Measurements from ENCODE around the gene SPTB. TPM values are rescaled to one million over a fixed set of nuclear protein-coding genes. Genes with fewer than 3 reads are reported as not detected.

Gene SPTB
- total RNA-seq, 1 donor from 2014 or later = not detected

DNA sequence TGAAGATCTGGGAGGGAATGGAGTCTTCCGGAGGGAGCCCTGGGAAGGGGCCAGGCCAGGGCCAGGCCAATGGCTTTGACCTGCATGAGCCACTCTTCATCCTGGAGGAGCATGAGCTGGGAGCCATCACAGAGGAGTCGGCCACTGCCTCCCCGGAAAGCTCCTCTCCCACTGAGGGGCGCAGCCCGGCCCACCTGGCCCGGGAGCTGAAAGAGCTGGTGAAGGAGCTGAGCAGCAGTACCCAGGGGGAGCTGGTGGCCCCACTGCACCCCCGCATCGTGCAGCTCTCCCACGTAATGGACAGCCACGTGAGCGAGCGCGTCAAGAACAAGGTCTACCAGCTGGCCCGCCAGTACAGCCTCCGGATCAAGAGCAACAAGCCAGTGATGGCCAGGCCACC is 137.7 kb downstream of the SPTB start:
- Histone ChIP-seq H3K27me3 (ENCODE audit: control insufficient read depth, insufficient read depth, low read length) (no peaks in the 10 kb centered on the region), H3K4me3 (ENCODE audit: low read depth, low read length) (no peak overlapping the region), H3K36me3 (ENCODE audit: control insufficient read depth, insufficient read depth, low read length) (peaks cover 61% of the 10 kb centered on the region)
- DNase-seq (ENCODE audit: low read depth) (no peak), FAIRE-seq (no peak)
- TF ChIP-seq, protein P1, sequence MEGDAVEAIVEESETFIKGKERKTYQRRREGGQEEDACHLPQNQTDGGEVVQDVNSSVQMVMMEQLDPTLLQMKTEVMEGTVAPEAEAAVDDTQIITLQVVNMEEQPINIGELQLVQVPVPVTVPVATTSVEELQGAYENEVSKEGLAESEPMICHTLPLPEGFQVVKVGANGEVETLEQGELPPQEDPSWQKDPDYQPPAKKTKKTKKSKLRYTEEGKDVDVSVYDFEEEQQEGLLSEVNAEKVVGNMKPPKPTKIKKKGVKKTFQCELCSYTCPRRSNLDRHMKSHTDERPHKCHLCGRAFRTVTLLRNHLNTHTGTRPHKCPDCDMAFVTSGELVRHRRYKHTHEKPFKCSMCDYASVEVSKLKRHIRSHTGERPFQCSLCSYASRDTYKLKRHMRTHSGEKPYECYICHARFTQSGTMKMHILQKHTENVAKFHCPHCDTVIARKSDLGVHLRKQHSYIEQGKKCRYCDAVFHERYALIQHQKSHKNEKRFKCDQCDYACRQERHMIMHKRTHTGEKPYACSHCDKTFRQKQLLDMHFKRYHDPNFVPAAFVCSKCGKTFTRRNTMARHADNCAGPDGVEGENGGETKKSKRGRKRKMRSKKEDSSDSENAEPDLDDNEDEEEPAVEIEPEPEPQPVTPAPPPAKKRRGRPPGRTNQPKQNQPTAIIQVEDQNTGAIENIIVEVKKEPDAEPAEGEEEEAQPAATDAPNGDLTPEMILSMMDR (IDR thresholded peaks at IDR 0.05; ENCODE audit: insufficient read depth, low read length, severe bottlenecking) = no peak

DNA sequence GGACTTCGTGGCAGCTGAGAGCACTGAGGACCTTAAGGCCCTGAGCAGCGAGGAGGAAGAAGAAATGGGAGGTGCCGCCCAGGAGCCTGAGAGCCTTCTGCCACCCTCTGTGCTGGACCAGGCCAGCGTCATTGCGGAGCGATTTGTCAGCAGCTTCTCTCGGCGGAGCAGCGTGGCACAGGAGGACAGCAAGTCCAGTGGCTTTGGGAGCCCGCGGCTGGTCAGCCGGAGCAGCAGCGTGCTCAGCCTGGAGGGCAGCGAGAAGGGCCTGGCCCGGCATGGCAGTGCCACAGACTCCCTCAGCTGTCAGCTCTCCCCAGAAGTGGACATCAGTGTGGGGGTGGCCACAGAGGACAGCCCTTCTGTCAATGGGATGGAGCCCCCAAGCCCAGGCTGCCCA is 138.5 kb downstream of the SPTB start:
- H3K36me3 ChIP-seq (ENCODE audit: control insufficient read depth, insufficient read depth, low read length) = peaks cover 68% of the 10 kb centered on the region
- FAIRE-seq = no peak

DNA sequence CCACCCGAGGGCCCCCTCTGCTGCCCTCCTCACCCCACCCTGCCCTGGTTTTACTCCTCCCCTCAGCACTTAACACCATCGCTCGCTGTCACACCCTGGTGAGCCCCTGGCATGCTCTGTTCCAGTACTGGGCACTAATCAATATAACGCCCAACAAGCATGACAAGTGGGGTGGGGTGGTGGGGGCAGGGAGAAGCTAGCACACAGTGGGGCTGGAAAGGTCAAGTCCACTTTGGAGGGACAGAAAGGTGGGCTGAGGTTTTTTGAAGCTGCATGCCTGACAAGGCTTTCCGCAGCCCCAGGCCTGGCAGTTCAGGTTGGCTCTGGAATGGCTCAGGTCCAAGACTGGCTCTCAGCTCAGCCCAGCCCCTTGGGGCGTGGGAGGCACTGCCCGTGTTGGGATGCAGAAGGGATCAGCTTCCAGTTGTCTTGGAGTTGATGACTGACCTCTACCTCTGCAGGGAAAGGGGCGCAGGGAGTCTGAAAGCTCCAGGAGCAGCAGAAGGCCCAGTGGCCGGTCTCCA is 141.4 kb downstream of the SPTB start:
- Histone ChIP-seq H3K36me3 (ENCODE audit: control insufficient read depth, insufficient read depth, low read length) (peaks cover 71% of the 10 kb centered on the region), H3K4me3 (ENCODE audit: low read depth, low read length) (no peak overlapping the region), H3K27me3 (ENCODE audit: control insufficient read depth, insufficient read depth, low read length) (no peaks in the 10 kb centered on the region)
- TF ChIP-seq, protein P1 (IDR thresholded peaks at IDR 0.05; ENCODE audit: insufficient read depth, low read length, severe bottlenecking) = no peak
- FAIRE-seq (peak; percentile 13), DNase-seq (ENCODE audit: low read depth) (no peak)

More for the DNA sequence above, 138.5 kb downstream of the SPTB start:
- DNase-seq (ENCODE audit: low read depth) = no peak
- Histone ChIP-seq H3K4me3 (ENCODE audit: low read depth, low read length) (no peak overlapping the region), H3K27me3 (ENCODE audit: control insufficient read depth, insufficient read depth, low read length) (no peaks in the 10 kb centered on the region)
- TF ChIP-seq, protein P1 (IDR thresholded peaks at IDR 0.05; ENCODE audit: insufficient read depth, low read length, severe bottlenecking) = no peak

DNA sequence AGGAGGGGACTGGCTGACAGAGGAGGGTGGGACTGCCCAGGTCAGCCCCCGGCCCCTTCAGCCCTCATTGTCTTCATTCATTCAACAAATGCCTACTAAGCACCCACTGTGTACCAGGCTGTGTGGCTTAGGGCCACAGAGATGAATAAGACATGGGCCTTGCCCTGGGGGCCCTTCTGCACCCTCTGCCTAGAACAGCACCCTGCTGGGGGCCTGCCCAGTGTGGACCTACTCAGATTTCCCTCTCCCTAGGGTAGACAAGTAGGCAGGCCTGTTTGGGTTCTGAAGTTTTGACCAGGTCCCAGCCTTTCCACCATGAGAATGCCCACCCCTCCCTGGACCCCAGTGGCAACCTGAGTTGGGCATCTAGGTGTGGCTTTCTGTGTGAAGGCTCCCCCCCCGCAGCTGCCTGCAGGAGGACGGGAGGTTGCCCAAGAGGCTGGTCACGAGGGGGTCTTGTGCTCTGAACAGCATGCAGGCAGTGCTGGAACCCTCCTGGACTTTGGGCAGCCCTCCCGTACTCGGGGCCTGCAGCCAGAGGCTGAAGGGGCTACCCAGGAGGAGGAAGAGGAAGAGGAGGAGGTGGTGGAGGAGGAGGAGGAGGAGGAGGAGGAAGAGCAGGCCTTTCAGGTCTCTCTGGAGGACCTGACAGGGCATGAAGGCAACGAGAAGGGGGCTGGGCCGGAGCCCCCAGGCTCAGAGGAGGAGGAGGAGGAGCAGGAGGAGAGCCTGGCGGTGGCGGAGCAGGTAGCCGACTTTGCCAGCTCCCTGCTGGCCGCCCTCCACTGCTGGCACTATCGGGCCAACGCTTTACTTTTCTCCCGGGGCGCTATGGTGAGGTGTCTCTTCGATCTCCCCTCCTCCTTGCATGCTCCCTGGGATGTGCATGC is 142.1 kb downstream of the SPTB start:
- TF ChIP-seq, protein P1 (IDR thresholded peaks at IDR 0.05; ENCODE audit: insufficient read depth, low read length, severe bottlenecking) = no peak
- no peak for DNase-seq (ENCODE audit: low read depth)
- no peaks in the 10 kb centered on the region for H3K27me3 ChIP-seq (ENCODE audit: control insufficient read depth, insufficient read depth, low read length)
- no peak overlapping the region for H3K4me3 ChIP-seq (ENCODE audit: low read depth, low read length)
- peaks cover 67% of the 10 kb centered on the region for H3K36me3 ChIP-seq (ENCODE audit: control insufficient read depth, insufficient read depth, low read length)
- FAIRE-seq = no peak

DNA sequence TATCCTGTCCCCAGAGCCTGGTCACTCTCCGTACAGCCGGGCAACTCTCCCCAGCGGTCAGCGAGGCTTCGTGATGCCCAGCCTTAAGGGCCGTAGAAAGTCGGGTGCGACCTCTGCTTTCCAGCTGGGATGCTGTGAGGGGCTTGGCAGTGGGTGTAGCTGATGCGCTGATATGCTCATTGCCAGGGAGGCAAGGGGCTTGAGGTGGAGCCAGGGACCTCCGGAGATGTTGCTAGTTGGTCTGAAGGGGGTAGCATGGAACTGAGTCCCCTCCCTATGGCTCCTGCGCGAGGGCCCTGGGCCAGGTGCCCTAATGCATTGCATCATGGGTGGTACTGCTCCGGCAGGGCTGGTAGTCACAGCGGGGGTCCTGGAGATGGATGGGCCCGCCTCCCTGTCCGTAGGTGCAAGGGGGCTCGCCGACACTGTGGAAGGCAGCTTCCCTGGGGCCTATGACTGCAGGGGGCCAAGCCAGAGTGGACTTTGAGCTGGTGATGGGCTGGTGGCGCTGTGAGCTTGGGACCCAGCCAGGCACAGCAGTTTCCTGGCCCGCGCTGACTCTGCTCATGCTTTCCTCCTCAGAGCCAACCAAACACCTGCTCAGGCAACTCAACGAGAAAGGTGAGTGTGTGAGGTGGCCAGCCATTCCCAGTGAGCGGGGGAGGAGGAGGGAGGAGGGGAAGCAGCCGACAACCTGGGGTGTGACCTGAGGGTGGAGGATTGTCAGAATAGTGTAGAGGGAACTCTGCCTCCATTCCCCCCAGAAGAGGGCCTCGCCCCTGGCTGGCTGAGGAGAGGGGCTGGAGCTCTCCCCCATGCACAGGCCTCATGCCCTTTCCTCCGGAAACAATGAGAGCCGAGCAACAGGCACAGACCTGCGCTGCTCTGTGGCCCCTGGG is 143.2 kb downstream of the SPTB start:
- TF ChIP-seq, protein P1 (IDR thresholded peaks at IDR 0.05; ENCODE audit: insufficient read depth, low read length, severe bottlenecking) = no peak
- FAIRE-seq (no peak), DNase-seq (ENCODE audit: low read depth) (no peak)
- Histone ChIP-seq H3K36me3 (ENCODE audit: control insufficient read depth, insufficient read depth, low read length) (peaks cover 65% of the 10 kb centered on the region), H3K4me3 (ENCODE audit: low read depth, low read length) (no peak overlapping the region), H3K27me3 (ENCODE audit: control insufficient read depth, insufficient read depth, low read length) (no peaks in the 10 kb centered on the region)

Data from bronchial epithelial cell (primary cell).